Activated naive CD8-positive, alpha-beta T cell treated with anti-CD3 and anti-CD28 coated beads for 36 hours (primary cell): ENCODE data around the gene ADGRA1. TPM values are rescaled to one million over a fixed set of nuclear protein-coding genes. Genes with fewer than 3 reads are reported as not detected.
A peak's percentile ranks its signal among the peaks of the same experiment; 100 is the strongest.

Experiments
- DNase-seq: peaks from one replicate; pipeline ENCODE4 v3.0.0; 2021
- H3K27ac Mint-ChIP-seq: one replicate; pipeline ENCODE4 v1.8.0; 2022; ENCODE audit warnings: mild to moderate bottlenecking, moderate library complexity, mixed read lengths
- H3K27me3 Mint-ChIP-seq: one replicate; pipeline ENCODE4 v1.8.0; 2022; ENCODE audit warnings: mild to moderate bottlenecking, mixed read lengths
- H3K36me3 Mint-ChIP-seq: one replicate; pipeline ENCODE4 v1.8.0; 2021; ENCODE audit warnings: mild to moderate bottlenecking, mixed read lengths
- H3K4me1 Mint-ChIP-seq: one replicate; pipeline ENCODE4 v1.8.0; 2021; ENCODE audit warnings: mixed read lengths
- H3K4me3 Mint-ChIP-seq: one replicate; pipeline ENCODE4 v1.8.0; 2022; ENCODE audit warnings: mild to moderate bottlenecking, moderate library complexity, mixed read lengths
- H3K9me3 Mint-ChIP-seq: one replicate; pipeline ENCODE4 v1.8.0; 2022; ENCODE audit warnings: mixed read lengths
- total RNA-seq, 2 experiments: library from RNA; stranded (reverse); gene quantifications; one replicate each; pipeline ENCODE4 v1.2.3, GENCODE V29; 2021

The ADGRA1 gene
- total RNA-seq, 2 experiments from 2014 or later: not detected

- no peak overlapping the region for H3K27ac Mint-ChIP-seq
- H3K9me3 Mint-ChIP-seq: no peaks in the 10 kb centered on the region
- no peak overlapping the region for H3K4me3 Mint-ChIP-seq
- H3K36me3 Mint-ChIP-seq: no peaks in the 10 kb centered on the region
- H3K4me1 Mint-ChIP-seq: no peaks in the 10 kb centered on the region
- H3K27me3 Mint-ChIP-seq: peaks cover 27% of the 10 kb centered on the region
- no peak for DNase-seq
These were observed 71.9 kb downstream of the ADGRA1 start for GRCh38 chr10:133159611-133159949.

GRCh38 chr10:133159950-133160825 is 72.5 kb downstream of the ADGRA1 start, which contains the start of gene KNDC1:
KNDC1 (plus strand) TSS chr10:133160219; CDS start chr10:133160468, 249 bp downstream.
- Mint-ChIP-seq H3K27ac (no peak within 1 kb of the TSS), H3K4me3 (no peak within 1 kb of the TSS), H3K36me3 (no peaks in the 10 kb centered on the region), H3K27me3 (peaks cover 27% of the 10 kb centered on the region), H3K9me3 (no peaks in the 10 kb centered on the region), H3K4me1 (no peaks in the 10 kb centered on the region)
- DNase-seq: peak; percentile 43

- H3K4me3 Mint-ChIP-seq: no peak overlapping the region
- no peaks in the 10 kb centered on the region for H3K4me1 Mint-ChIP-seq
- no peaks in the 10 kb centered on the region for H3K9me3 Mint-ChIP-seq
- no peaks in the 10 kb centered on the region for H3K36me3 Mint-ChIP-seq
- H3K27ac Mint-ChIP-seq: no peak overlapping the region
- DNase-seq: no peak
- peaks cover 27% of the 10 kb centered on the region for H3K27me3 Mint-ChIP-seq
These were observed 73.2 kb downstream of the ADGRA1 start for GRCh38 chr10:133160826-133161471.

- Mint-ChIP-seq H3K27ac (no peak overlapping the region), H3K36me3 (no peaks in the 10 kb centered on the region), H3K4me1 (no peaks in the 10 kb centered on the region), H3K27me3 (peaks cover 27% of the 10 kb centered on the region), H3K9me3 (no peaks in the 10 kb centered on the region), H3K4me3 (no peak overlapping the region)
- no peak for DNase-seq
These were observed 73.9 kb downstream of the ADGRA1 start for GRCh38 chr10:133161486-133162109.

- no peaks in the 10 kb centered on the region for H3K36me3 Mint-ChIP-seq
- no peak overlapping the region for H3K4me3 Mint-ChIP-seq
- H3K27ac Mint-ChIP-seq: no peak overlapping the region
- H3K27me3 Mint-ChIP-seq: peaks cover 26% of the 10 kb centered on the region
- no peak for DNase-seq
- no peaks in the 10 kb centered on the region for H3K4me1 Mint-ChIP-seq
- no peaks in the 10 kb centered on the region for H3K9me3 Mint-ChIP-seq
These were observed 74.6 kb downstream of the ADGRA1 start for GRCh38 chr10:133162178-133162909.

- no peak overlapping the region for H3K4me3 Mint-ChIP-seq
These were observed 75.5 kb downstream of the ADGRA1 start for GRCh38 chr10:133162910-133163856.

GRCh38 chr10:133163889-133164815 is 76.4 kb downstream of the ADGRA1 start:
- no peak overlapping the region for H3K27ac Mint-ChIP-seq
- no peak for DNase-seq
- no peaks in the 10 kb centered on the region for H3K36me3 Mint-ChIP-seq
- no peaks in the 10 kb centered on the region for H3K4me1 Mint-ChIP-seq
- H3K4me3 Mint-ChIP-seq: no peak overlapping the region
- peaks cover 23% of the 10 kb centered on the region for H3K27me3 Mint-ChIP-seq
- no peaks in the 10 kb centered on the region for H3K9me3 Mint-ChIP-seq

More at GRCh38 chr10:133162910-133163856, 75.5 kb downstream of the ADGRA1 start:
- H3K27ac Mint-ChIP-seq: no peak overlapping the region
- H3K27me3 Mint-ChIP-seq: peaks cover 23% of the 10 kb centered on the region
- no peaks in the 10 kb centered on the region for H3K9me3 Mint-ChIP-seq
- H3K4me1 Mint-ChIP-seq: no peaks in the 10 kb centered on the region
- DNase-seq: no peak
- no peaks in the 10 kb centered on the region for H3K36me3 Mint-ChIP-seq

- no peaks in the 10 kb centered on the region for H3K36me3 Mint-ChIP-seq
- H3K4me3 Mint-ChIP-seq: no peak overlapping the region
- no peak for DNase-seq
- no peak overlapping the region for H3K27ac Mint-ChIP-seq
- no peaks in the 10 kb centered on the region for H3K9me3 Mint-ChIP-seq
- H3K27me3 Mint-ChIP-seq: peaks cover 23% of the 10 kb centered on the region
- H3K4me1 Mint-ChIP-seq: no peaks in the 10 kb centered on the region
These were observed 77.3 kb downstream of the ADGRA1 start for GRCh38 chr10:133164816-133165555.

GRCh38 chr10:133165556-133166503 is 78.1 kb downstream of the ADGRA1 start:
- DNase-seq: no peak
- peaks cover 23% of the 10 kb centered on the region for H3K27me3 Mint-ChIP-seq
- no peak overlapping the region for H3K27ac Mint-ChIP-seq
- H3K4me1 Mint-ChIP-seq: no peaks in the 10 kb centered on the region
- no peaks in the 10 kb centered on the region for H3K9me3 Mint-ChIP-seq
- H3K36me3 Mint-ChIP-seq: no peaks in the 10 kb centered on the region
- no peak overlapping the region for H3K4me3 Mint-ChIP-seq

- H3K4me3 Mint-ChIP-seq: no peak overlapping the region
- H3K27ac Mint-ChIP-seq: no peak overlapping the region
- H3K36me3 Mint-ChIP-seq: no peaks in the 10 kb centered on the region
- no peaks in the 10 kb centered on the region for H3K9me3 Mint-ChIP-seq
- no peaks in the 10 kb centered on the region for H3K4me1 Mint-ChIP-seq
- peaks cover 17% of the 10 kb centered on the region for H3K27me3 Mint-ChIP-seq
- DNase-seq: no peak
These were observed 78.7 kb downstream of the ADGRA1 start for GRCh38 chr10:133166504-133166827.

GRCh38 chr10:133166828-133167692 is 79.3 kb downstream of the ADGRA1 start:
- Mint-ChIP-seq H3K27me3 (peaks cover 16% of the 10 kb centered on the region), H3K4me3 (no peak overlapping the region), H3K9me3 (no peaks in the 10 kb centered on the region), H3K4me1 (no peaks in the 10 kb centered on the region), H3K27ac (no peak overlapping the region), H3K36me3 (no peaks in the 10 kb centered on the region)
- no peak for DNase-seq
